H1 (cell line): ENCODE data around the gene REPIN1.

Experiments used
- BRCA1 ChIP-seq: IDR thresholded peaks from 2 replicates; pipeline ENCODE4 v1.6.1; 2012; ENCODE audit warnings: low read depth, low read length, improper control_type of control experiment
- EP300 ChIP-seq, 2 experiments: IDR thresholded peaks; 1 replicate in 1 of 2; 2 replicates in 1 of 2; pipeline ENCODE4 v1.6.1; 2011 to 2012; ENCODE audit warnings: low read depth in 2 of 2, low read length in 2 of 2, mild to moderate bottlenecking in 2 of 2, borderline replicate concordance in 1 of 2, inconsistent platforms in 1 of 2, moderate library complexity in 1 of 2
- POLR2A ChIP-seq, 2 experiments: IDR thresholded peaks; 1 replicate in 1 of 2; 2 replicates in 1 of 2; pipeline ENCODE4 v1.6.1; 2011; ENCODE audit warnings: low read depth in 2 of 2, low read length in 2 of 2, mild to moderate bottlenecking in 2 of 2; ENCODE audit errors: control extremely low read depth in 1 of 2
- RXRA ChIP-seq: IDR thresholded peaks from 2 replicates; pipeline ENCODE4 v1.6.1; 2011; ENCODE audit warnings: low read depth, mild to moderate bottlenecking, low read length, moderate library complexity; ENCODE audit not compliant: insufficient read depth
- TF ChIP-seq, protein P1 (sequence below), 3 experiments: IDR thresholded peaks; 1 replicate in 2 of 3; 2 replicates in 1 of 3; pipeline versions ENCODE4 v1.5.1 to v1.6.1; 2011; ENCODE audit warnings: low read length in 3 of 3, mild to moderate bottlenecking in 3 of 3, inconsistent platforms in 2 of 3, low read depth in 1 of 3, moderate library complexity in 1 of 3; ENCODE audit not compliant: insufficient read depth in 1 of 3; ENCODE audit errors: control extremely low read depth in 1 of 3
- TF ChIP-seq, protein P2 (sequence below): IDR thresholded peaks from 2 replicates; pipeline ENCODE4 v1.6.1; 2012; ENCODE audit warnings: low read length, inconsistent platforms
- TF ChIP-seq, protein P3 (sequence below): IDR thresholded peaks from 2 replicates; pipeline ENCODE4 v1.6.1; 2011; ENCODE audit warnings: low read length, improper control_type of control experiment

DNA sequence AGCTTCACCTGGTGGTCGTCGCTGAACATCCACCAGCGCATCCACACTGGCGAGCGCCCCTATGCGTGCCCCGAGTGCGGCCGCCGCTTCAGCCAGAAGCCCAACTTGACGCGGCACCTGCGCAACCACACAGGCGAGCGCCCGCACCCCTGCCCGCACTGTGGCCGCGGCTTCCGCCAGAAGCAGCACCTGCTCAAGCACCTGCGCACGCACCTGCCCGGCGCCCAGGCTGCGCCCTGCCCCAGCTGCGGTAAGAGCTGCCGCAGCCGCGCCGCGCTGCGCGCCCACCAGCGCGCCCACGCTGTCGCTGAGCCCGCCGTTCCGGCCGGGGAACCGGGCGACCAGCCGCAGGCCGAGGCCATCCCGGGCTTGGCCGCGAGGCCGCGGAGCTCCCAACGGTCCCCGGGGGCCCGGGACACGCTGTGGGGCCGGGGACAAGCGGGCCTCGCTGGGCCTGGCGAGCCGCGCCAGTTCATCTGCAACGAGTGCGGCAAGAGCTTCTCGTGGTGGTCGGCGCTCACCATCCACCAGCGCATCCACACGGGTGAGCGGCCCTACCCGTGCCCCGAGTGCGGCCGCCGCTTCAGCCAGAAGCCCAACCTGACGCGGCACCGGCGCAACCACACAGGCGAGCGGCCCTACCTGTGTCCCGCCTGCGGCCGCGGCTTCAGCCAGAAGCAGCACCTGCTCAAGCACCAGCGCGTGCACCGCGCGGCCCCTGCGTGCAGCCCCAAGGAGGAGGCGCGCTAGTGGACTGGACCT, 28.9 kb downstream of the REPIN1 start:
- TF ChIP-seq RXRA (no peak), BRCA1 (no peak), EP300 (IDR thresholded peaks at IDR 0.05; ENCODE audit: borderline replicate concordance in 1 of 2, low read depth in 2 of 2, low read length in 2 of 2) (no peak), POLR2A (IDR thresholded peaks at IDR 0.05; ENCODE audit: control extremely low read depth in 1 of 2, low read depth in 2 of 2, low read length in 2 of 2) (no peak)
- TF ChIP-seq, protein P1, sequence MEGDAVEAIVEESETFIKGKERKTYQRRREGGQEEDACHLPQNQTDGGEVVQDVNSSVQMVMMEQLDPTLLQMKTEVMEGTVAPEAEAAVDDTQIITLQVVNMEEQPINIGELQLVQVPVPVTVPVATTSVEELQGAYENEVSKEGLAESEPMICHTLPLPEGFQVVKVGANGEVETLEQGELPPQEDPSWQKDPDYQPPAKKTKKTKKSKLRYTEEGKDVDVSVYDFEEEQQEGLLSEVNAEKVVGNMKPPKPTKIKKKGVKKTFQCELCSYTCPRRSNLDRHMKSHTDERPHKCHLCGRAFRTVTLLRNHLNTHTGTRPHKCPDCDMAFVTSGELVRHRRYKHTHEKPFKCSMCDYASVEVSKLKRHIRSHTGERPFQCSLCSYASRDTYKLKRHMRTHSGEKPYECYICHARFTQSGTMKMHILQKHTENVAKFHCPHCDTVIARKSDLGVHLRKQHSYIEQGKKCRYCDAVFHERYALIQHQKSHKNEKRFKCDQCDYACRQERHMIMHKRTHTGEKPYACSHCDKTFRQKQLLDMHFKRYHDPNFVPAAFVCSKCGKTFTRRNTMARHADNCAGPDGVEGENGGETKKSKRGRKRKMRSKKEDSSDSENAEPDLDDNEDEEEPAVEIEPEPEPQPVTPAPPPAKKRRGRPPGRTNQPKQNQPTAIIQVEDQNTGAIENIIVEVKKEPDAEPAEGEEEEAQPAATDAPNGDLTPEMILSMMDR (IDR thresholded peaks at IDR 0.05; ENCODE audit: control extremely low read depth in 1 of 3, insufficient read depth in 1 of 3, low read depth in 1 of 3, low read length in 3 of 3): no peak
- TF ChIP-seq, protein P2, sequence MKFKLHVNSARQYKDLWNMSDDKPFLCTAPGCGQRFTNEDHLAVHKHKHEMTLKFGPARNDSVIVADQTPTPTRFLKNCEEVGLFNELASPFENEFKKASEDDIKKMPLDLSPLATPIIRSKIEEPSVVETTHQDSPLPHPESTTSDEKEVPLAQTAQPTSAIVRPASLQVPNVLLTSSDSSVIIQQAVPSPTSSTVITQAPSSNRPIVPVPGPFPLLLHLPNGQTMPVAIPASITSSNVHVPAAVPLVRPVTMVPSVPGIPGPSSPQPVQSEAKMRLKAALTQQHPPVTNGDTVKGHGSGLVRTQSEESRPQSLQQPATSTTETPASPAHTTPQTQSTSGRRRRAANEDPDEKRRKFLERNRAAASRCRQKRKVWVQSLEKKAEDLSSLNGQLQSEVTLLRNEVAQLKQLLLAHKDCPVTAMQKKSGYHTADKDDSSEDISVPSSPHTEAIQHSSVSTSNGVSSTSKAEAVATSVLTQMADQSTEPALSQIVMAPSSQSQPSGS: no peak
- TF ChIP-seq, protein P3, sequence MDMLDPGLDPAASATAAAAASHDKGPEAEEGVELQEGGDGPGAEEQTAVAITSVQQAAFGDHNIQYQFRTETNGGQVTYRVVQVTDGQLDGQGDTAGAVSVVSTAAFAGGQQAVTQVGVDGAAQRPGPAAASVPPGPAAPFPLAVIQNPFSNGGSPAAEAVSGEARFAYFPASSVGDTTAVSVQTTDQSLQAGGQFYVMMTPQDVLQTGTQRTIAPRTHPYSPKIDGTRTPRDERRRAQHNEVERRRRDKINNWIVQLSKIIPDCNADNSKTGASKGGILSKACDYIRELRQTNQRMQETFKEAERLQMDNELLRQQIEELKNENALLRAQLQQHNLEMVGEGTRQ: no peak
